Neural crest cell (in vitro differentiated cells): ENCODE results near the gene MAP3K13. TPM values are rescaled to one million over a fixed set of nuclear protein-coding genes. Genes with fewer than 3 reads are reported as not detected.

Experiments used
- DNase-seq: peaks from one replicate; pipeline ENCODE4 v3.0.0; 2021; ENCODE audit warnings: low read depth, mixed read lengths, low spot score
- H3K27ac Mint-ChIP-seq: one replicate; pipeline ENCODE4 v1.8.0; 2021; ENCODE audit warnings: mild to moderate bottlenecking, mixed read lengths; ENCODE audit not compliant: unreplicated experiment
- H3K27me3 Mint-ChIP-seq: 2 replicates; pipeline ENCODE4 v1.8.0; 2021; ENCODE audit warnings: low read depth, mild to moderate bottlenecking, mixed read lengths
- H3K36me3 Mint-ChIP-seq: 2 replicates; pipeline ENCODE4 v1.8.0; 2021; ENCODE audit warnings: low read depth, mild to moderate bottlenecking, mixed read lengths
- H3K4me1 Mint-ChIP-seq: 2 replicates; pipeline ENCODE4 v1.8.0; 2021; ENCODE audit warnings: mixed read lengths
- H3K4me3 Mint-ChIP-seq: one replicate; pipeline ENCODE4 v1.8.0; 2021; ENCODE audit warnings: mild to moderate bottlenecking, mixed read lengths
- H3K9me3 Mint-ChIP-seq: 2 replicates; pipeline ENCODE4 v1.8.0; 2021; ENCODE audit warnings: mixed read lengths
- total RNA-seq: library from RNA; stranded (reverse); gene quantifications from 2 replicates; pipeline ENCODE4 v1.2.1, GENCODE V29; 2021
- TF ChIP-seq, protein P1 (sequence below): fragments of 200-600 bp; sonication (generic); conservative IDR thresholded peaks from 2 replicates; pipeline ENCODE4 v1.5.0; 2021; ENCODE audit warnings: antibody characterized with exemption, mild to moderate bottlenecking

MAP3K13 gene
- total RNA-seq, 1 donor from 2014 or later: 18.8 TPM

DNA sequence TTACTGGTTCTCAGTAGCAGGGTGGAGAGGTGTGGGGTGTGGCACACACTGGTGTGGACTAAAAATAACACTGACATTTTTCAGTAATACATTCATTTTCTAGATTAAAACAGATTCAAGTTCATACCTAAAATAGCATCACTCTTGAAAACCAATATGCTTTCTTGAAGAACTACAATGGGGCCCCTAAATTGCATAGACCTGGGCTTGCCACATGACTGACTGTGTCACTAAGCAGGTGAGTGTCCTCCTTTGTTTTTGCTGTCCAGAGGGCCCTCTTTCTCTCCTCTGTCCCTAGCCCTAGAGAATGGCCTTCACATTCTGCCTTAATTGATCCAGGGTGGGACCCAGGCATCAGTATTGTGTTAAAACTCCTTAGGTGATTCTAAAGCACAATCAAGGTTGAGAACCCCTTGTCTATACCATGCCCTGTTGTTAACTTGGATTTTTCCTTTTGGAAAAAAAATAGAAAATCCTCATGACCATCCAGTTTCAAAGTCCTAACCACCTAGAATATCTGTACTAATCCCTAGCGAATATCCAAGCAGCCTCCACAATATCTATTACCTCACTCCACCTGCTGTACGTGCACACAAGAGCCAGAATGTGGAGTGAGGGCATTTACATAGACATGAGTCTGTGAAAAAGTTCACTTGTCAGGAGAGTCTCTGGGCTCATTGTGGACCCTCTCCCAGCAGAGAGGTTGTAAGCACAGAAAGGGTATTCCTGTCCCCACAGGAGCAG, 154.6 kb downstream of the MAP3K13 start:
- Mint-ChIP-seq H3K36me3 (no peaks in the 10 kb centered on the region), H3K27me3 (peaks cover 66% of the 10 kb centered on the region), H3K9me3 (no peaks in the 10 kb centered on the region), H3K27ac (no peak overlapping the region), H3K4me1 (no peaks in the 10 kb centered on the region), H3K4me3 (no peak overlapping the region)
- TF ChIP-seq, protein P1, sequence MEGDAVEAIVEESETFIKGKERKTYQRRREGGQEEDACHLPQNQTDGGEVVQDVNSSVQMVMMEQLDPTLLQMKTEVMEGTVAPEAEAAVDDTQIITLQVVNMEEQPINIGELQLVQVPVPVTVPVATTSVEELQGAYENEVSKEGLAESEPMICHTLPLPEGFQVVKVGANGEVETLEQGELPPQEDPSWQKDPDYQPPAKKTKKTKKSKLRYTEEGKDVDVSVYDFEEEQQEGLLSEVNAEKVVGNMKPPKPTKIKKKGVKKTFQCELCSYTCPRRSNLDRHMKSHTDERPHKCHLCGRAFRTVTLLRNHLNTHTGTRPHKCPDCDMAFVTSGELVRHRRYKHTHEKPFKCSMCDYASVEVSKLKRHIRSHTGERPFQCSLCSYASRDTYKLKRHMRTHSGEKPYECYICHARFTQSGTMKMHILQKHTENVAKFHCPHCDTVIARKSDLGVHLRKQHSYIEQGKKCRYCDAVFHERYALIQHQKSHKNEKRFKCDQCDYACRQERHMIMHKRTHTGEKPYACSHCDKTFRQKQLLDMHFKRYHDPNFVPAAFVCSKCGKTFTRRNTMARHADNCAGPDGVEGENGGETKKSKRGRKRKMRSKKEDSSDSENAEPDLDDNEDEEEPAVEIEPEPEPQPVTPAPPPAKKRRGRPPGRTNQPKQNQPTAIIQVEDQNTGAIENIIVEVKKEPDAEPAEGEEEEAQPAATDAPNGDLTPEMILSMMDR: no peak
- DNase-seq: no peak

DNA sequence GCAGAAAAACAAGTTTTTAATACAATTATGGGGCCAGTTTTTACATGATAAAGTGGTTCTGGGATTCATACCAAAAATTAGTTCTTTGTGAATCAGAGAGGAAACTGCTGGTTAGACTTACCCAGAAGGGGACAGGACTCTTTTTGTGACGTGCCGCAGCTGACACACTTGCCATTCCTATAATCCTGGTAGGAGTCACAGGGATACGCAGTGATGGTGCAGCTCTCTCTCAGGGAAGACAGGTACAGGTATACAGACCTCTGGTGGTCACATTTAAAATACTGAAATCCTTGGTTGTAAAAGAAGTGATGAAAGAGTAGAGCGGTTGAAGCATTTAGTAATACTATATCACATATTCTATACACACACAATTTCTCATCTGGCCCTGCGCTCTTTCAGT, 156.1 kb downstream of the MAP3K13 start:
- Mint-ChIP-seq H3K4me1 (no peaks in the 10 kb centered on the region), H3K9me3 (no peaks in the 10 kb centered on the region), H3K27ac (no peak overlapping the region), H3K27me3 (peaks cover 65% of the 10 kb centered on the region), H3K4me3 (no peak overlapping the region), H3K36me3 (no peaks in the 10 kb centered on the region)
- no peak for DNase-seq
- TF ChIP-seq, protein P1: no peak

DNA sequence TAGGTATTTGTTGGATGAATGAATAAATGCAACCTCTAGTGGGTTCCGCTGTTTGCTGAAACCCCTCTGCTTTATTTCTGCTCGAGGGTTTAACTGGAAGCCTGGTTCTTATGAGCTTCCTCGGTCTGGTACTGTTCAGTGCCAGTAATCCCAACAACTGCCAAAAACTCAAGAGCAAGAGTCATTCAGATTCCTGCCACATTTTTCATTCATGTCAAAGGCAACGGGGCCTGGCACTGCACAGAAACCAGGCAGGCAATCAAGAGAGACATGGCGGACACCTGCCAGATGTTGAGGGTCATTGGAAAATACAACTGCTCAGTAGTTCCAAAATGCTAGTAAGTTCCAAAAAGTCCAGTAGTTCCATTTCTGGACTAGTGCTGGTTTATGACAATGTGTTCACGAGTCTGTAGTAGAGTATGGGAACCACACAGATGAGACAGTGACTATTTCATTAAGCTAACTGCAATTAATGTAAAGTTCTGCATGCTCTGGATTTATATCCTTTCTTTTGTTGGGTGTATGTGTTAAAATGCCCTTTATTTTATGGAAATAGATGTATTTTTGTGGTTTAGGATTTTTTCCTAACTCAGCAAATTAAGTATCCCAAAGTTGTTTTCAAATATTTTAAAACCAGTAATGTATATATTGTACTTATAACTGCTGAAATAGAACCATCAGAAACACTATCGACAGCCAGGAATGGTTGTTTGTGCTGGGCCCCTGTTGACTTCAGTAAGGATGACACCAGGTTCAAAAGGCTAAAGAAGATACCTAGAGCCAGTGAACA, 158.6 kb downstream of the MAP3K13 start:
- H3K27me3 Mint-ChIP-seq: peaks cover 69% of the 10 kb centered on the region
- H3K27ac Mint-ChIP-seq: no peak overlapping the region
- H3K4me3 Mint-ChIP-seq: no peak overlapping the region

DNA sequence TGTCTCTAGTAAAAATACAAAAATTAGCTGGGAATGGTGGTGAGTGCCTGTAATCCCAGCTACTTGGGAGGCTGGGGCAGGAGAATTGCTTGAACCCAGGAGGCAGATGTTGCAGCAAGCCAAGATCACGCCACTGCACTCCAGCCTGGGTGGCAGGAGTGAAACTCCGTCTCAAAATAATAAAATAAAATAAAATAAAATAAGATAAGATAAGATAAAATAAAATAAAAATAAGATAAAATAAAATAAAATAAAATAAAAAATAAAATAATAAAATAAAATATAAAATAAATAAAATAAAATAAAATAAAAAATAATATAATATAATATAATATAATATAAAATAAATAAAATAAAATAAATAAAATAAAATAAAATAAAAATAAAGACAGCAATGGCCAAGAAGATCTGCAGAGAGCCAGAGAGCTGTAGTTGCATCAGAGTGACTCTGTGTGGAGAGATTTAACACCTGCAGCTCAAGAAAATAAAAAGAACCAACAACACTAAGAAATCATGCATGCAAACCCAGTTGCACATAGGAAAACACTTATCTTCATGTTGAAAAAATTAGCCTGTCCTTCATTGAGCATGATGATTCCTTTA, 163.5 kb downstream of the MAP3K13 start:
- Mint-ChIP-seq H3K9me3 (no peaks in the 10 kb centered on the region), H3K27ac (no peak overlapping the region), H3K36me3 (no peaks in the 10 kb centered on the region), H3K4me1 (no peaks in the 10 kb centered on the region), H3K4me3 (no peak overlapping the region), H3K27me3 (peaks cover 36% of the 10 kb centered on the region)
- TF ChIP-seq, protein P1: no peak
- no peak for DNase-seq

More for the DNA sequence above, 158.6 kb downstream of the MAP3K13 start:
- H3K4me1 Mint-ChIP-seq: no peaks in the 10 kb centered on the region
- no peak for DNase-seq
- no peaks in the 10 kb centered on the region for H3K9me3 Mint-ChIP-seq
- TF ChIP-seq, protein P1: no peak
- H3K36me3 Mint-ChIP-seq: no peaks in the 10 kb centered on the region

DNA sequence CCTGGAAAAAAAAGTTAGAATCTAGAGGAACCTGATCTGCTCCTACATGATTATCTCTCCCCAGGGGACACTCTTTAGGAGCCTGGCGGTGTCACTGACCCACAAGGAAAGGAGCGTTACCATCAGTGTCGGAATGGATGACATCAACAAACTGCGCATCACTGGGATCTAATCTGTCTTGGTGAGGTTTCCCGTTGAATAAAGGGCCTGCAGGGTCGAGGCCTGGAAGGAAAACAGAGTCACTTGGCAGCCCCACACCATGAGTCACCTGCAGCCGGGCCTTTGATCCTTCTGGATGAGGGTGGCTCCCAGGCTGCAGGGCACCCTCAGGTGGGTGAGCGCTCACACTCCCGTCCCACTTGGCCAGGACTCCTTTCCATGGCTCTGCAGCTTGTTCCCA, 164.4 kb downstream of the MAP3K13 start:
- Mint-ChIP-seq H3K9me3 (no peaks in the 10 kb centered on the region), H3K36me3 (no peaks in the 10 kb centered on the region), H3K4me1 (no peaks in the 10 kb centered on the region), H3K27ac (no peak overlapping the region), H3K27me3 (peaks cover 27% of the 10 kb centered on the region), H3K4me3 (no peak overlapping the region)
- no peak for DNase-seq
- TF ChIP-seq, protein P1: no peak
